HepG2 (cell line): ENCODE data around the gene LRRC51. TPM values are rescaled to one million over a fixed set of nuclear protein-coding genes. Genes with fewer than 3 reads are reported as not detected.

Experiments used
- FOXC1 ChIP-seq: sonication (generic); formaldehyde crosslinking; IDR thresholded peaks from 2 replicates; pipeline ENCODE4 v1.8.0; 2022; ENCODE audit warnings: mild to moderate bottlenecking, missing genetic modification reagents, borderline replicate concordance
- FUBP1 ChIP-seq: sonication (generic); formaldehyde crosslinking; IDR thresholded peaks from 2 replicates; pipeline ENCODE4 v1.5.1; 2020; ENCODE audit warnings: missing genetic modification reagents, mild to moderate bottlenecking, borderline replicate concordance
- HNF1A ChIP-seq, 2 experiments: sonication (generic) in 1 of 2; formaldehyde crosslinking in 1 of 2; IDR thresholded peaks; 2 replicates each; pipeline versions ENCODE4 v1.4.0 to v1.6.1; 2016 to 2020; ENCODE audit warnings: borderline replicate concordance in 1 of 2, low read depth in 1 of 2, mild to moderate bottlenecking in 1 of 2, missing genetic modification reagents in 1 of 2
- NFYC ChIP-seq: IDR thresholded peaks from 2 replicates; pipeline ENCODE4 v1.6.1; 2016; ENCODE audit warnings: missing genetic modification reagents, missing compliant biosample characterization
- SMAD1 ChIP-seq: sonication (generic); formaldehyde crosslinking; IDR thresholded peaks from 2 replicates; pipeline ENCODE4 v1.4.0; 2020; ENCODE audit warnings: missing genetic modification reagents, low read depth, mild to moderate bottlenecking, borderline replicate concordance
- TFDP1 ChIP-seq: IDR thresholded peaks from 2 replicates; pipeline ENCODE4 v1.6.1; 2016; ENCODE audit warnings: missing compliant biosample characterization, missing genetic modification reagents, borderline replicate concordance
- ZBTB49 ChIP-seq: sonication (generic); formaldehyde crosslinking; IDR thresholded peaks from 2 replicates; pipeline ENCODE4 v1.4.0; 2020; ENCODE audit warnings: missing genetic modification reagents, borderline replicate concordance
- ZFP41 ChIP-seq: sonication (generic); formaldehyde crosslinking; IDR thresholded peaks from 2 replicates; pipeline ENCODE4 v1.4.0; 2020; ENCODE audit warnings: mild to moderate bottlenecking, missing genetic modification reagents, borderline replicate concordance
- polyA plus RNA-seq, 8 experiments: library from polyadenylated mRNA; depleted of rRNA in 3 of 8; stranded (reverse) in 7 of 8; unstranded in 1 of 8; fragments of >200 nt; fragmentation: Illumina TruSeq in 4 of 8; extraction: Trizol in 4 of 8; gene quantifications; 2 replicates each; pipeline versions ENCODE4 v1.2.1 to v1.2.3, GENCODE V29; 2011 to 2016; ENCODE audit warnings: low read depth in 4 of 8, missing spikeins in 1 of 8, mixed read lengths in 1 of 8; ENCODE audit not compliant: insufficient read depth in 1 of 8
- total RNA-seq, 5 experiments: library from RNA; depleted of rRNA; stranded (reverse); fragments of >200 nt; fragmentation: Illumina TruSeq; extraction: Trizol; gene quantifications; 2 replicates each; pipeline ENCODE4 v1.2.3, GENCODE V29; 2016; ENCODE audit warnings: low read depth in 1 of 5

The LRRC51 gene
- total and polyA plus RNA-seq, 2 of the 13 experiments (the other 11 are each of a cell fraction or from before 2014, with no cell fraction given) = 5.3 to 6.0 TPM

GRCh38 chr11:72067266-72067665 is 13.4 kb upstream of the LRRC51 start (continued):
- TF ChIP-seq HNF1A (IDR thresholded peaks at IDR 0.05; ENCODE audit: low read depth) (no peak), HNF1A (CRISPR knock-in tag; IDR thresholded peaks at IDR 0.05; ENCODE audit: borderline replicate concordance) (no peak), FUBP1 (CRISPR knock-in tag) (no peak), ZBTB49 (CRISPR knock-in tag) (no peak), FOXC1 (no peak), SMAD1 (CRISPR knock-in tag) (no peak), ZFP41 (CRISPR knock-in tag) (no peak), TFDP1 (CRISPR knock-in tag) (no peak), NFYC (no peak)
